Stimulated activated CD4-positive, alpha-beta T cell treated with anti-CD3 and anti-CD28 coated beads, Interleukin-2, amount 100 ng/mL, for 4 hours (primary cell): ENCODE results near the gene CHRND.

Experiments used
- DNase-seq: peaks from one replicate; pipeline ENCODE4 v3.0.0-alpha.2; 2020; ENCODE audit warnings: low read depth

CHRND gene

GRCh38 chr2:232487385-232488096 is 38.4 kb upstream of the CHRND start, which contains the start of gene ECEL1:
Gene ECEL1 (minus strand): TSS chr2:232487834. CDS start chr2:232486653, 1,181 bp downstream.
- DNase-seq: no peak

- no peak for DNase-seq
Observed at GRCh38 chr2:232488097-232488711, 37.8 kb upstream of the CHRND start.

GRCh38 chr2:232488721-232489300 is 37.1 kb upstream of the CHRND start:
- no peak for DNase-seq

DNA sequence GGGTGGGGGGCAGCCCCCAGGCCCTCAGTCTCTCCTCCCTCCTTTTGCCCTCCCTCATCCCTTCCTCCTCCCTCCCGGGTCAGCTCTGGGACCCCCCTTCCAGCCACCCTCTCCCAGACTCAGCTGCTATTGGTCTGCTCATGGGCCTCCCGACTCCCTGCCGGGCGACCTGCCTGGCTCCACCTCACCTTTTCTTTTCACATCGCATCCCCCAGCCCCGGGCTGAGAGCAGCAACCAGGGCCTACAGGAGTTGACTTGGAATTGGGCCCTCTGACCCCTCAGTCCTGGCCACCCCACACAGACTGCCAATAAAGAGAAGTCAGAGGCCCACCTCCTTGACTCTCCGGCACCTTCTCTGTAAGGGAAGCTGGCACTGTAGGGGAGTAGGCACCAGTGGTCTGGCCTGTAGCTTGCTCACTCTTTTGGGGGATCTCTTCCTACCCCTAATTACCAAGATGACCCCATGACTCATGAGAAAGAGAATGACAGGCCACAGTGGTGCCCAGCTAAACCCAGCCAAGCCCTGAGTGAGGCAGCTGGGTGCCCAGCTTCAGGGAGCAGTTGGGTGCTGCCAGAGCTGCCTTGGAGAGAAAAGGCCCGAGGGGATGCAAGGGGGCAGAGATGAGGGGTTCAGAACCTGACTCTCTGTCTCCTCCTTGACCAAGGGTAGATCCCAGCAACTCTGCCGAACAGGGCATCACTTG is 36.3 kb upstream of the CHRND start:
- DNase-seq: no peak

DNA sequence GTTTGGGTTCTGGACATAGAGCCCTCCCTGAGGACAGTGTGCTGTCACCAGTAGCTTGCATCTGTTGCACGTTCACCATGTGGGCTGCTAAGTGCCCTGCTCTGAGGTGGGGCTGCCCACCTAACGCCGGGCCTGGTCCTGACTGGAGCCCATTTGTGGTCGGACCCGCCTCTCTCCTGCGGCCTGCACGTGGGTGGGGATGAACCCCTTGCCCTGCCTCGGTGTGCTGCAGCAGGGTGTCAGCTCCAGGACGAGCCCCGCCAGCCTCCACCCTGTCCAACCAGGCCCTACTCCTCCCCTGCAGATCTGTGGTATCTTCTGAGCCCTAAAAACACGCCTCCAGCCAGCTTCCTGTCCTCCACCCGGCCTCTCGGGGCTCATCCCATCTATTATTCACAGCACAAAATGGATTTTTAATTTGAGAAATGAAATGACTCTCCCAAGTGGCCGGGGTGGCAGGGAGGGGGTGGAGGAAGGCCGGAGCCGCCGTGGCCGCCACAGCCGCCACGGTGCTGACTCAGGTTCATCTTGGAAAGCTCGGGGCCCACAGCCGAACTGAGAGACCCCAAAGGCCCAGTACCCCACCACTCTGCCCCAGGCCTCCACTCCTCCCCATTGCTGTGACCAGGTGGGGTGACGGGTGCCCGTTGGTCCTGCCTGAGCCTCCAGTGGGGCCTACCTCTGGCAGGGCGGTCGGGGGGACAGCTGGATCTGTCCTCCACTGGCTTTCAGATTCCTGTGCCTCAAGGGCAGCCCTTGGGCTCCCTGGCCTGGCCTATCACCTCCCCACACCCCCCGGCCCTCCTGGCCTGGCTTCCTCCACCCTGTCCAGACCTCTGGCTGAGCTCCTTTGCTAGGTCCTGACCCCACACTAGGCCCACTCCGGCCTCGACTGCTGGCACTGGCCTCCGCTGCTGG is 35.5 kb upstream of the CHRND start:
- DNase-seq: no peak

DNA sequence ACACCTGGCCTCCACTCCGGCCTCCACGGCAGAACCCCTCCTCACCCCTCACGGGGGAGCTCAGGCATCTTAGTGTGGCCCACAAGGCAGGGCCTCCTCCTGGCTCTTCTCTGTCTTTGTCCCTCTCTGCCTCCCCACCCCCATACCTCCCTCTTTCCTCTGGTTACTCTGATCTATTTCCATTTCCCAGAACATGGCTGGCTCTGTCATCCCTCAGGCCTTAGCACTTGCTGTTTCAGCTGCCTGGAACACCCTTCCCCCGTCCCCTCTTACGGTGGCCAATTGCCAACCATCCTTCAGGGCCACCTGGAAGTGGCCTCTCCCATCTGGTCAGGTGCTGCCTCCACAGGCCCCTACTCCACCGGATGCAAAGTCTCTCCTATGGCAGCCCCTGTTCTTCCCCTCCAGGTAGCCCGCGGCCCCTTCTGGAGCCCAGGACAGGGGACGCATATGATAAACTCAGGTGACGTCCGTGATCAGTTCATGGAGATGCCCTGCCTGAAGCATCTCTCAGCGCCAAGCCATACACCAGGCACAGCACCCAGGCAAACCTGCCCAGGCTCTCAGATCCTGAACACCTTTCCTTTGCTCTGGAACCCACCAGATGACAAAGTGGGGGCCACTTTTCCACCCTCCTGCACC is 34.7 kb upstream of the CHRND start:
- DNase-seq: no peak

DNA sequence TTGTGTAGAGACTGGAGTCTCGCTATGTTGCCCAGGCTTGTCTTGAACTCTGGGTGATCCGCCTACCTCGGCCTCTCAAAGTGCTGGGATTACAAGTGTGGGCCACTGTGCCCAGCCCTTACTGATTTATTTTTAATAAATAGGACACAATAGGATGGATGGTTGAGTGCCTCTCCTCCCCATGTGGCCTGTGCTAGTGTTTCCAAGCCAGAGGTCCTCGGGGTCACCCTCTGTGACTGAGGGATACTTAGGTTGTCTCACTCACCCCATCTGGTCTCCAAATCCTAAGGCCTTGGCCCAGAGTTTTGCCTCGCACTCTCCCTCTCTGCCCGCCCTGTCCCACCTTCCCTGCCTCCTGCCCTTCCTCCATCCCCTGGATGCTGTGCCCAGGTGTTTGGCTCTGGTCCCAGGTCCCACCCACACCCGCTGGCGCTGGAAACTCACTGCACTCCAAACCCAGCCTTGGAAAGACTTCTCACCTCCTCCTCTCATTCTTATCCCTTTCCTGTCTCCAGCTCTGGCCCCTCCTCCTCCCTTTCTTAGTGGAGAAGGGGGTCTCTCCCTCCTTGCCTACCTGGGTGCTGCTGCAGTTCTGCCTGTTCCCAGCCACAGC is 33.6 kb upstream of the CHRND start:
- no peak for DNase-seq

DNA sequence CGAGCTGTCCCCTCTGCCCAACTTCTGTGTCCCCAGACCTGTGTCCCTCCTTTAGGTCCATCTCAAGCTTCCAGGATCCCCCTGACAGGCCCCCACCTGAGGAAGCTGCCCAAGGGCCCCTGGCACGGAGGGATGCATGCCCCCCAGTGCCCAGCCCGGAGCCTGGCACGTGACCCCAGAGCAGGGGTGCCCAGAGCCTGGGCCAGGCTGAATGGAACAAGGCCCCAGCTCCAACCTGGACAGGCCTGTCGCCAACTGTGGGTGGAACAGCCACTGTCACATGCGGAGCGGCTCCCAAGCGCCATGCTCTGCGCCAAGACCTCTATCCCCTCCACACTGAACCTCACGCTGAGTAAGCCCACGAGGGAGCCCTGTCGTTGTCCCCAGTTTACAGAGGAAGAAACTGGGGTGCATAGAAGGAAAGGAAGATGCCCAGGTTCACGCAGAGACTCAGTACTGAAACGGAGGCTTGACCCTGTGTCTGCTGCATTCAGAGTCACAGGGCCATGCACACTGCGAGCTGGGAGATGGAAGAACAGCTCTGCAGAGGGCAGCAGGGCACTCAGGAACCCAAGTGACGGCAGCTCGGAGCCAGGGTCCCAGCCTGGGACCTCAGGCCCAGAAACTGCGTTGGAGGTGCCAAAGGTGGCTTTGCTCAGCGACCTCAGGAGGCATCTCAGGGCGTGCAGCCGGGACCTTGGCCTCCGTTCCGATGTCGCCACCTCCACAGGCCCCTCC is 32.8 kb upstream of the CHRND start:
- no peak for DNase-seq

DNA sequence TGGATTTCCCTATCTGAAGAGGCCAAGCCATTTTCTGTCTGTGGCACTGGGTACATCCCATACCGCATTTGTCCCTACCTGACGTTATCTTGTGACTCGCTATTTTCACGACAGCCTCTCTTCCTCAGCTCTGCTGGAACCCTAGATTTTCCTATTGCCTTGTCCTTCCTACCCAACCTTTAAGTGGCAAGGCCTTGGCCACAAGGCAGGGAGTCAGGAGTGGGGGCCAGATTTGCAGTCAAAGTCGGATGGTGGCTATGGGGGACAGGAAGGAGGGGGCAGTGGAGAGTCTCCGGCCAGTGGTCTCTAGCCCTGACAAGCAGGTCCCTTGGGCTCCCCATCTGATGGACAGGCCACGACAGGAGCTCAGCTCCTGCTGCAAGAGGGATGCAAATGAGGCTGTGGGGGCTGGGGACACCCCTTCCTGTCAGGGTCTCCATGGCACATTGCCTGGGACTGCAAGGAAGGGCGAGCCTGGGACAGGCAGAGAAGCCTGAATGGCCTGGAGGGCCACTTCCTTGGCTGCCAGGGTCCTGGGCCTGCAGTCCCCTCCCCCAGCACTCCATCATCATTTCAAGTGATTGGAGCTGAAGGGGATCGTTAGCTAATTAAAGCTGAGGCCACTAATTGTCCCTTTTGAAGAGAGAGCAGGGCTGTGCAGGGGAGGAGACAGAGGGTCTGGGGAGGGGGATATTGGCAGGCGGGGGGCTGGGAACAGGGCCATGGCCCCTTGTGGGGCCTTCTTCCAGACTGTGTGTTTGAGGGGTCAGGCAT is 32.1 kb upstream of the CHRND start:
- no peak for DNase-seq

GRCh38 chr2:232494542-232494941 is 31.4 kb upstream of the CHRND start:
- DNase-seq: no peak

DNA sequence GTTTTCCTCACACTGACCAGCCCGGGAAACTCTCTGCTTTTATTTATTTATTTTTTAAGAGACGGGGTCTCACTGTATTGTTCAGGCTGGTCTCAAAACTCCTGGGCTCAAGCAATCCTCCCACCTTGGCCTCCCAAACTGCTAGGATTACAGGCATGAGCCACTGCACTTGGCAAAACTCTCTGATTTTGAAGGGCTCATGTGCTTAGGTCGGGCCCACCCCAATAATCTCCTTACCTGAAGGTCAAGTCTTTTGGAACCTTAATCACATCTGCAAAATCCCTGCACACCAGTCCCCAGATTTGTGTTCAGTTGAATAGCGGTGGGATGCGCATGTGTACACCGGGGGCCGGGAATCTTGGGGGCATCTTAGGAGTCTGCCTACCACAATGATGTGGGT is 30.7 kb upstream of the CHRND start:
- no peak for DNase-seq

DNA sequence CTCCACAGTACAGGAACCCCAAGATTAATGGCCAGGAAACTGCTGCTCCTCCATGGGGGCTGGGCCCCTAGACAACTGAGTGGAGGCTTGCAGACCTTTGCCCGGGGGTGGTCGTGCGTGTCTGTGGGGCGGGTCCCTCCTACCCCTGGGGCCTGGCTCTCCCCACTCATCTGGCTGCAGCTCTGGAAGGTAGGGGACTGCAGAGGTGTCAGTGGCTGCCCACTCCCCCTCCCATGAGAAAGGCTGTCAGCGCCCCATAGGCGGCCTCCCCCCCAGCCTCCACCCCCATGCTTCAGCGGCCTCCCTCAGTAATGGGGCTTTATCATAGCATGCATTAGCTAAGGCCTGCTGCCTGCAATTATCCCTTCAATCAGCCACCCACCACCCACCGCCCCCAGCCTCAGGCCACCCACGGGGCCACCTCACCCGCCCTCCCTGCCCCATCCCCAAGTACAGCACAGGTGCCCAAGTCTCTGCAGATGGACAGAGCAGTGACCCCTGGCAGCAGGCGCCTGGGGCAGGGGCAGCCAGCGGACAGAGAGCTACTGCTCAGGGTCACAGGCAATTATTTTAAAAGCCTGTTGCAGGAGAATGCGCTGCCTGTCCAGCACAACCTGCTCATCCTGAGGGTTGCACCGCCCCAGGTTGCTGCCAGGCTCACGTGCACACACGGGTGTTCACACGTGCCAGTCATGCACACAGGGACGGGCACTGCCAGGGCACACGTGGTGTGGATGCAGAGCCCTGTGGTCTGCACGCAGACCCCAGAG is 29.3 kb upstream of the CHRND start:
- DNase-seq: no peak

GRCh38 chr2:232497348-232497747 is 28.6 kb upstream of the CHRND start:
- DNase-seq: no peak

GRCh38 chr2:232498452-232498851 is 27.5 kb upstream of the CHRND start:
- DNase-seq: no peak

- DNase-seq: no peak
Observed at GRCh38 chr2:232501331-232501771, 24.6 kb upstream of the CHRND start.

GRCh38 chr2:232501794-232502390 is 24.1 kb upstream of the CHRND start:
- DNase-seq: no peak

GRCh38 chr2:232502511-232502910 is 23.4 kb upstream of the CHRND start:
- DNase-seq: peak; percentile 13
